Kidney tubule cell (primary cell): ENCODE results near the gene PI4K2B.
"Not testable (repeated sequence)": the region's sequence is repeated elsewhere in the genome, so short reads cannot be mapped to it uniquely, and the experiment has no call there.

Experiments
- DNase-seq: peaks from one replicate; pipeline ENCODE4 v3.0.0-alpha.2; 2018; ENCODE audit warnings: low spot score

Gene PI4K2B

GRCh38 chr4:25242195-25242594 is 8.4 kb downstream of the PI4K2B start:
- DNase-seq, result not testable (repeated sequence)

GRCh38 chr4:25245181-25245580 is 11.3 kb downstream of the PI4K2B start:
- DNase-seq, result no peak

GRCh38 chr4:25246680-25247611 is 13.1 kb downstream of the PI4K2B start:
- DNase-seq, result no peak

- not testable (repeated sequence) for DNase-seq
These were observed 15.0 kb downstream of the PI4K2B start for GRCh38 chr4:25248875-25249274.

GRCh38 chr4:25249494-25249893 is 15.7 kb downstream of the PI4K2B start:
- not testable (repeated sequence) for DNase-seq

- DNase-seq, result no peak
These were observed 18.6 kb downstream of the PI4K2B start for GRCh38 chr4:25252230-25253070.

- peak; percentile 67 for DNase-seq
These were observed 19.2 kb downstream of the PI4K2B start for GRCh38 chr4:25253071-25253445.

- not testable (repeated sequence) for DNase-seq
These were observed 20.0 kb downstream of the PI4K2B start for GRCh38 chr4:25253786-25254185.

GRCh38 chr4:25258980-25259578 is 25.2 kb downstream of the PI4K2B start:
- peak; percentile 57 for DNase-seq

- no peak for DNase-seq
These were observed 38.0 kb downstream of the PI4K2B start for GRCh38 chr4:25271866-25272265.

GRCh38 chr4:25280210-25280609 is 46.4 kb downstream of the PI4K2B start:
- DNase-seq, result no peak

GRCh38 chr4:25283948-25284347 is 50.1 kb downstream of the PI4K2B start:
- DNase-seq, result no peak

- DNase-seq, result no peak
These were observed 50.6 kb downstream of the PI4K2B start for GRCh38 chr4:25284466-25284865.

- no peak for DNase-seq
These were observed 56.7 kb downstream of the PI4K2B start for GRCh38 chr4:25290490-25291067.

- DNase-seq, result no peak
These were observed 57.4 kb downstream of the PI4K2B start for GRCh38 chr4:25291158-25291733.

- DNase-seq, result no peak
These were observed 63.9 kb downstream of the PI4K2B start for GRCh38 chr4:25297528-25298242.

GRCh38 chr4:25299476-25300203 is 65.8 kb downstream of the PI4K2B start:
- DNase-seq, result peak; percentile 2

- no peak for DNase-seq
These were observed 67.6 kb downstream of the PI4K2B start for GRCh38 chr4:25301471-25301870.

GRCh38 chr4:25302626-25303025 is 68.8 kb downstream of the PI4K2B start:
- no peak for DNase-seq

- no peak for DNase-seq
These were observed 69.7 kb downstream of the PI4K2B start for GRCh38 chr4:25303578-25303977.
